HG02870 (cell line): ENCODE data around the gene PARP12.

Experiments used
- ATAC-seq: cut with Tn5 transposase; IDR thresholded peaks from one replicate; pipeline ENCODE4 v1.9.1; 2021; ENCODE audit warnings: mild to moderate bottlenecking, moderate library complexity; ENCODE audit not compliant: unreplicated experiment

PARP12 gene

GRCh38 chr7:140060243-140060630, 2.5 kb downstream of the PARP12 start:
- ATAC-seq, result no peak

GRCh38 chr7:140059273-140060242, 3.2 kb downstream of the PARP12 start:
- ATAC-seq, result no peak

DNA sequence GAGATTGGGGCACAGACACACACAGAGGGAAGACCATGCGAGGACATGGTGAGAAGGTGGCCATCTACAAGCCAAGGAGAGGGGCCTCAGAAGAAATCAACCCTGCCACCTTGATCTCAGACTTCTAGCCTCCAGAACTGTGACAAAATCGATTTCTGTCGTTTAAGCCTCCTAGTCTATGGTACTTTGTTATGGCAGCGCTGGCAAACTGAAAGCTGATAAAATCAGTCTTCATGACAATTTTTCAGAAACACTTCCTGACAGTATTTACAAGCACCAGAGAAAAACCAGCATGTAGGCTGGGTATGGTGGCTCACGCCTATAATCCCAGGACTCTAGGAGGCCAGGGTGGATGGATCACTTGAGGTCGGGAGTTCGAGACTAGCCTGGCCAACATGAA, 4.2 kb downstream of the PARP12 start:
- no peak for ATAC-seq

- ATAC-seq, result no peak
Measured at GRCh38 chr7:140057143-140057535, 5.6 kb downstream of the PARP12 start.

GRCh38 chr7:140056431-140057142, 6.2 kb downstream of the PARP12 start:
- no peak for ATAC-seq

DNA sequence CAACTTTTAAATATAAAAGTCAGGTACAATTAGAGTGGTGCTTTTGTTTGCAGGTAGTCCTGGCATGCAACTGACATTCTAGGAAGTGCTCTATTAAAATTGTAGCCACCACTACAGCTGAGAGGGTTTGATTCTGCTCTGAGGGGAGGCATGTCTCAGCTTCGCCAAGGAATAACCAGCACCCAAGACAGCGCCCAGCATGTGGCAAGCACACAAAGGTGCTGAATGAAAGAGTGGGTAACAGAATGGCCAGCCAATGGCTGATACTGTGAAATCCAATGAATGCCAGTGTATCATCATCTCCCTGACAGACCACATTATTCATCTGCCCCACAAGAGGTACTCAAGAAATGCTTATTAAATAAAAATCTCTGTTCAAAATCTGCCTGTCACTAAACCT, 6.9 kb downstream of the PARP12 start:
- ATAC-seq, result no peak

GRCh38 chr7:140054751-140055150, 8.0 kb downstream of the PARP12 start:
- ATAC-seq, result no peak

GRCh38 chr7:140053812-140054539, 8.8 kb downstream of the PARP12 start:
- no peak for ATAC-seq

- ATAC-seq, result no peak
Measured at GRCh38 chr7:140051820-140052219, 10.9 kb downstream of the PARP12 start.

DNA sequence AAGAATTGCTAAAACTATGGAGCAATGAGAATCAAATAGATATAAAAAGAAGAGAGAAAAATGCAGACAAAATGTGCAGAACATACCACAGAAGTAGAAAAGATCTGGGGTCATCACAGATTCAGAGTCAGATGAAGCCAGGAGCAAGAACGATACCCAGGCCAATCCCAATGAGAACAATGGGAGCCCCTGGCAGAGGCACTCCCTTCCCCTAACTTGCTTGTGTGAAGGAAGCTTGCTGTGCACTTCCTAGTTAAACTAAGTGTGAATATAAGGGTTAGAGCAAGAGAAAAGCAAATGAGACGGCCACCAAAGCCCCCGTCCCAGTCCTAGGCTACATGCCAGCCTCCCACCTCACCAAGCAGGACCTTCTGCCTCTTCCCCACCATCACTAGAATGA, 12.7 kb downstream of the PARP12 start:
- no peak for ATAC-seq

GRCh38 chr7:140049339-140050024, 13.3 kb downstream of the PARP12 start:
- ATAC-seq, result no peak

DNA sequence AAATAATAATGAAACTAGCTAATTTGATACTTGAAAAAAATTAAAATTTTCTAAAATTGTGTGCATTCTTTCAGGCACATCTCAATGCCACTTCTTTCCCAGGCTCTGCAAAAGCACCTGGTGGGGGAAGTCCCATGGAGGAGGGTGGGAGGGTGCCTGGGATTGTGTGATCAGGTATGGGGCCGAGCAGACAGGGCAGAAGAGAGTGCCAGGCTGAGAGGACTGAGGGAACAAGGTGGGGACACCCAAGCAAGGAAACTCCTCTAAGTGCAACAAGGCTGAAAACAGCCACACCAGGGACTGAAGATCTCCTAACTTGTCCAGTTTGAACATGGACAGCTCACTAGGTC, 13.8 kb downstream of the PARP12 start:
- ATAC-seq, result no peak

DNA sequence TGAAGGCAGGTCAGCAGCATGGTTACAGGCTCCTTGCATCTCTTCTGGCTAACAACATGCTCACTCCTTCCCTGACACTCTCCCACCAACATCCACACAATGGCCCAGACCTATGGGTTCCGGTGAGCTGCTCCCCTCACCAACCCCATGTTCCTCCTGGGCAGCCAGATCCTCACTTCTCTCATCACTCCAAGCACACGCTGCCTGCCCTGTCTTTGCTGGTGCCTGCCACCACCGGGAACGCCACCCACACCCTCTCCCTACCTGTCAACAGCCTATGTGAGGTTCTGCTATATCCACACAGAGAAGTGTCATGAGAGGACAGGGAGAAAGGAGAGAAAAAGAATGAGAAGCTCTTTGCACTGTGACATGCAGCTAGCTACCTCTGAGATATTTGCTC, 14.6 kb downstream of the PARP12 start:
- ATAC-seq, result no peak

- ATAC-seq, result no peak
Measured at GRCh38 chr7:140047197-140047596, 15.6 kb downstream of the PARP12 start.

GRCh38 chr7:140045697-140046096, 17.1 kb downstream of the PARP12 start:
- no peak for ATAC-seq

GRCh38 chr7:140044251-140044650, 18.5 kb downstream of the PARP12 start:
- ATAC-seq, result no peak

GRCh38 chr7:140042386-140042670, 20.4 kb downstream of the PARP12 start:
- no peak for ATAC-seq

DNA sequence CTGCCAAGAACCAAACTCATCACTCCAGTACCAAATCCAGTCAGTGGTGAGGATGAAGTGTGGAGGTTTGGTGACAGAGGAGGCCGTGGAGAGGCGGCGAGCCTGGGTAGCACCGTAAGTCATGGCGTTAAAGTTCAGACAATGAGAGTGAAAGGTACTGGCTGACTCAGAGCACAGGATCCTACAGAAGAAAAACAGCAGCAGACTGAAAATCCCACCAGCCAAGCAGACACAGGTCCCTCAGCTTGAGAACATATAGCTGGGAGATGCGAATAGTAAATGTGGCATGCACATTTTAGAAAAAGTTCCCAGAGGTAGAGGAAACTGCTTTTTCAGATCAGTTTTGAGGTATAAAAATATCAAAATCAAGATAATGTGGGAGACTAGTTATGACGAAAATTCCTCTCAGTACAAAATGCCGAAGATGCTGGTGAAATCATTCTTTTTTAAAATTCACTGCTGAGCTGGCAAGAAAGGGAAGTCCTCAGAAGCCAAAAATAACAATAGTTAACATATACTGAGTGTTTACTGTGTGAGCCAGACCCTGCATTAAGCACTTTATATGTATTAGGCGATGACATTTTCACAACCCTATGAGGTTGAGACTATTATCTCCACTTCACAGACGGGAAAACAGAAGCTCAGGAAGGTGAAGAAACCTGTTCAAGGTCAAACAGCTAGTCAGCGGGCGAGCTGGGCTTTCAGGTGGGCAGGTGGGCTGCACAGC, 20.9 kb downstream of the PARP12 start:
- no peak for ATAC-seq

- no peak for ATAC-seq
Measured at GRCh38 chr7:140039896-140040295, 22.9 kb downstream of the PARP12 start.

DNA sequence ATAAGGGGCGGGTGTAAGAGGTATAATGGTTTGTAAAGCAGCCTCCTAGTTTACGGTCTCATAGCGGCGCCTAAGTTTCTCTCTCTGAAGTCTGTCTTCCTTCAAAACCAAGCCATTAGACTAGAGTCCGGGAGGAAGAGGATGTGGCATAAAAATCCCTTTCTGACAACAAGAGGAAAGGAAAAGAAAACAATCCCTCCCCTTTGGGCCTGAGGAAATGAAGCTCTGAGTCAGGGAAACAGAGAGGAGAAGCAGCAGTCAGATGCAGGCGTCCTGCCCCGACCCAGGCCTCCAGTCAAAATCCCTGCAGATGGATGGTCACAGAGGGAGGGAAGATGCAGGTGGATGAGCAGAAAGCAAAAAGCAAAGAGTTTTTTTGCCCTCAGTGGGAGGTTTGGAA, 23.7 kb downstream of the PARP12 start:
- no peak for ATAC-seq
